ENCODE data around the gene PTPN14.
"Not testable (repeated sequence)": the region's sequence is repeated elsewhere in the genome, so short reads cannot be mapped to it uniquely, and the experiment has no call there.

Gene PTPN14

GRCh38 chr1:214510914-214511638 is 40.3 kb downstream of the PTPN14 start:
- no peak for DNase-seq (ENCODE audit: low read depth in 2 of 2)

GRCh38 chr1:214510477-214510876 is 40.9 kb downstream of the PTPN14 start:
- no peak for DNase-seq (ENCODE audit: low read depth in 2 of 2)

DNA sequence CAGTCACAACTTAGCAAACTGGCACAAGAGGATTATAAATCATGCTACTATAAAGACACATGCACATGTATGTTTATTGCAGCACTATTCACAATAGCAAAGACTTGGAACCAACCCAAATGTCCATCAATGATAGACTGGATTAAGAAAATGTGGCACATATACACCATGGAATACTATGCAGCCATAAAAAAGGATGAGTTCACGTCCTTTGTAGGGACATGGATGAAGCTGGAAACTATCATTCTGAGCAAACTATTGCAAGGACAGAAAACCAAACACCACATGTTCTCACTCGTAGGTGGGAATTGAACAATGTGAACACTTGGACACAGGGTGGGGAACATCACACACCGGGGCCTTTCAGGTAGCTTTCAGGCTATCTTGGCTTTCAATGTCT is 41.8 kb downstream of the PTPN14 start:
- not testable (repeated sequence) for DNase-seq (ENCODE audit: low read depth in 2 of 2)

GRCh38 chr1:214506972-214507431 is 44.4 kb downstream of the PTPN14 start:
- no peak for DNase-seq (ENCODE audit: low read depth in 2 of 2)

DNA sequence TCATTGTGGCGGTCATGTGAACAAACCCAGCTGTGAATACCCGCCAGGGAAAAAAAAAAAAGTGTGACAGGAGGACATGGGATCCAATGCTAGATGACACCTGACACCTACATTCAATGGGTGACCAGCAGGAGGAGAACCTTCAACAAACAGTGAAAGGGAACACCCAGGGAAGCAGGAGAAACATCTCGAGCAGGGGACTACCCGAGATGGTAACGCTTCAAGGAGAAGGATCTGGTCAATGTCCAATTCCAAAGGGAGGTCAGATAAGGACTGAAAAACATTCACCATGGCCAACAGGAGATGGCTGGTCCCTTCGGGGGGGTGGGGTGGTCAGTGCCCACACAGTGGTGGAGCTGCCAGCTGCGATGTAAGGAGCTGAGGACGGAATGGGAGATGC is 46.3 kb downstream of the PTPN14 start:
- no peak for DNase-seq (ENCODE audit: low read depth in 2 of 2)

DNA sequence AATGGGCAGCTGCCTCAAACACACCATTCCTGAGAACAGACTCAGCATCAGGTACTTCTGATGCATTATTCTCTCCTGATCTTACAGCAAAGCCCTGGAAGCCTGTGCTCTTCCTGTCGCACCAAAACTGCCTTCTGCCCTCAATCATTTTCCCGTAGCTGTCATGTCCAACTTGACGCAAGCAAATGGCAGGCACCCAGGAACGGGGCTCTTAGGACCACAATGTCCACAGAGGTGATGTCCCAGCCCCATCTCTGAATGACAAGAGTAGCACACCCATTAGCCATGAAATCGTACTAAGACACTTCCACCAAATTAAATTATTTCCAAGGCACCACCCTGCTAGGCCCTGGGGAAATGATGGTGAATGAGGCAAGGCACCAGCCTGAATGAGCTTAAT is 47.1 kb downstream of the PTPN14 start:
- DNase-seq (ENCODE audit: low read depth in 2 of 2), result no peak

DNA sequence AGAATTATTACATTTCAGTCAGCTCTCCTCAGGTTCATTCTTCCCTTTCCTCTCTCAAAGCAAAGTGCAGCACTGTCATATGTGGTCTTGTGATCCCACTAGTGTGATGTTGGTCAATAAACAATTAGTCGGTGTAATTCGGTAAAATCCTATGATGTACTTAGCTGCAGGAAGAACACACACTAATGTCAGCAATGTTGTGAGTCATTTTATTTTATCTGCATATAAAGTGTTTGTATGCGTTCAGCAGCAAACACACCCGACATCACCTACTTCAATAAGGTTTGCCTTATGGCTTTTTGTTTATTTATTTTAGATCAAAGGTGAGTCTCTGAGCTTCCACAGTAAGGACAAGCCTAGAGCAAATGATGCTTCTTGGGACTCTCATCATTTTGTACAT is 47.8 kb downstream of the PTPN14 start:
- DNase-seq (ENCODE audit: low read depth in 2 of 2), result no peak

DNA sequence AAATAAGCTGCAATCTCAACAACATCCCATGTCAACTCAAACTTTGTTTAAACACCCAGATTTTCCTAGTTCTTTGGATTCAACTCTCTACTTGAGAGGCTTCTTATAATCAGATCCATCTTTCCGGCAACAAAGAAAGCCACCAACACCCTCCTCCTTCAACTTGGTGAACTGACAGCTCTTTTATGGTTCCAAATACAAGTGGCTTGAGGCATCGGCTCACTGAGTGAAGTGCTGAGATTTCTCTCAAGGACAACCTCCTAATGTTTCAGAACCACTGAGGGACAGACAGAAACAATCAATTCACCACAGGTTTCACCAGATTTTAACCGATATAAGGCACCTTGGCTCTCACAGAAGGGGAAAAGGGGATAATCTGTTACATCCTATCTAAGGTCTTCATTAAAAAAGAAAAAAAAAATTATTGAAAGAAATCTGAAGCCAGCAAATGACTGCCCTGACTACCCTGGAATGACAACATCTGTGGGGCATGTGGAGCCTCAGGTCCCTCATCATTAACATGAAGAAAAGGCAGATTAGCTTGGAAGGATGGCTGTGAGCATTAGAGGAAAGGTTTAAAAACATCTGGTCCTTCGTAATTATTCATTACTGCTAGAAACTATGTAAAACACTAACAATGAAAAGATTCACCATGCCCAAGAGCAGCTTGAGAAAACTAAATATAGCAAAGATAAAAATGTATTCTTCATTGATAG is 50.9 kb downstream of the PTPN14 start:
- no peak for DNase-seq (ENCODE audit: low read depth in 2 of 2)

DNA sequence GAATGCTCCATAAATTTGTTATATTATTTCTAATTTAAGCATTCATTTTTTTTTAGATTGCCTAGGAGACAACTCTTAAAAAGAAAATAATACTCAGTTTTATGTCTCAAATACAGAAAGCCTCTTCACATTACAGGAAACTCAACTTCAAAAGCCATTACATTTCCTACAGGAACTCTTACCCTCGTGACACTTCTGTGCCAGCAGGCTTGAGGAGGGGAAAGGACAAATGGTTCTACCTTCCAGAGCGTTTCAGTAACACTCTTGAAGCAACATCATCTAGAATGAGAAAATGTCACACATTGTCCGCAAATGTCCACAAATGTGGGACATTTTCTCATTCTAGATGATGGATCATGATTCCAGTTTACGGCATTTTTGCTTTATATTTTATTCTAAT is 51.7 kb downstream of the PTPN14 start:
- DNase-seq (ENCODE audit: low read depth in 2 of 2), result no peak

DNA sequence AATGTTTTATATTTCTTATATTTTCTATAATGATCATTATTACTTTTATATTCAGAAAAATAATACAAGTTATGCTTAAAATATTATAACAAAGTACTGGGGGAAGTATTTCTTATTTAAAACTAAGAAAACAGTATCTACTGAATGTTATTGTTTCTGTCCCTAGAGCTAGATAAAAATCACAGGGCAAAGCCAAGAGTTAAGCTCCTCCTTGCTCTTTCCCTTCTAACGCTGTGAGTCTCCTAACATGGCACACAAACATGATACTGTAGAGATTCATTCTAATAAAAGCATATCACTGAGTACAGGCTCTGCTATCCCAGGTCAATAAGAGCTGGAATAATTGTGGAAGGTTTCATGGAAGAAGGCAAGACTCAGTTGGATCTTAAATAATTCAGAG is 53.4 kb downstream of the PTPN14 start:
- no peak for DNase-seq (ENCODE audit: low read depth in 2 of 2)

GRCh38 chr1:214496126-214496525 is 55.3 kb downstream of the PTPN14 start:
- no peak for DNase-seq (ENCODE audit: low read depth in 2 of 2)

DNA sequence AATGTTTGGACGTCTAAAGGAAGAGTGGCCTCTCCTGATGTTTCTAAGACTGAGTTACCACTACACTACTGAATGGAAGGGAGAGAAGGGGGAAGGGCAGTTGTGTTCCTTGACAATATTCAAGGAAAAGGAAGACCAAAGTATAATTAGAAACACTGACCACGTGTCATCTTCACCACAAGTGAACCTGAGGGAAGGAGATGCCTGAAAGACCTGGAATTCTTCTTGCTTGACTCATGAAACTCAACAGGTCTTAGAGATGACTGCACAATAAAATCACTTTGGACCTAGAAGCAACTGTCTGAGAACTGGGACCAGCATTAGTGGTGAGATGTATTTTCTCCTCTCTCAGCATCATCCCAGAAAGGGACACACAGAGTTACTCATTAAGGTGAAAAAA is 56.7 kb downstream of the PTPN14 start:
- no peak for DNase-seq (ENCODE audit: low read depth in 2 of 2)

DNA sequence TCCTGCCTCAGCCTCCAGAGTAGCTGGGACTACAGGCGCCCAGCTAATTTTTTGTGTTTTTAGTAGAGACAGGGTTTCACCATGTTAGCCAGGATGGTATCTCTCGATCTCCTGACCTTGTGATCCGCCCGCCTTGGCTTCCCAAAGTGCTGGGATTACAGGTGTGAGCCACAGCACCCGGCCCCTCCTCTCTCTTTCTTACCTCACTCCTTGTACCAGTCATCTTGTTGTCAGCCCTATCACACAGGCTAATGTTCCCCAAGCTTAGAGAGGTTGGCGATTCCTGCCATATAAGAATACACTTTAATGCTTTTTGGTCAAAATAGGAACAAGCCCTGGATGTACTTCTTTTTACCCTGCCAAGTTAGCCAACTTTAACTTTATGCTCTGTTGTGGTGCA is 57.2 kb downstream of the PTPN14 start:
- not testable (repeated sequence) for DNase-seq (ENCODE audit: low read depth in 2 of 2)

- no peak for DNase-seq (ENCODE audit: low read depth in 2 of 2)
Observed at GRCh38 chr1:214493126-214493796, 58.1 kb downstream of the PTPN14 start.

DNA sequence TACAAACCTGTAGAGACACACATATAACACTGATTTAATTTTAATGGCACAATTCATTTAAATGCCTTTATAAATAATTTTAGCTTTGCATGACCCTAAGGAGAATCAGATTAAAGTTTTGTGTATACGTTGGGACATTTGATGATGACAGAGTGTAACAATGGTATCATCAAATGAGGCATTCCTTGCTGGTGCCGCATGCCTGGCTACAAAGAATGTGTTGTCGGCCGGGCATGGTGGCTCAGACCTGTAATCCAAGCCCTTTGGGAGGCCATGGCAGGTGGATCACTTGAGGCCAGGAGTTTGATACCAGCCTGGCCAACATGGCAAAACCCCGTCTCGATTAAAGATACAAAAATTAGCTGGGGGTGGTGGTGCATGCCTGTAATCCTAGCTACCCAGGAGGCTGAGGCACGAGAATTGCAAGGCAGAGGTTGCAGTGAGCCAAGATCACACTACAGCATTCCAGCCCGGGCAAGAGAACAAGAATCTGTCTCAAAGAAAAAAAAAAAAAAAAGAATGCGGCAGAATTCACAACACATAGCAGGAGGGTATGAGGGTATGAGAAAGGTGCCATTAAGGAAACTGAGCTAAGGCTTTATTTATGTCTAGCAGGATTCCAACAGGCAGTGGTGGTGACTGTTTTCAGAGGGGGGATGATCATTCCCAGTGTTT is 58.9 kb downstream of the PTPN14 start:
- no peak for DNase-seq (ENCODE audit: low read depth in 2 of 2)

DNA sequence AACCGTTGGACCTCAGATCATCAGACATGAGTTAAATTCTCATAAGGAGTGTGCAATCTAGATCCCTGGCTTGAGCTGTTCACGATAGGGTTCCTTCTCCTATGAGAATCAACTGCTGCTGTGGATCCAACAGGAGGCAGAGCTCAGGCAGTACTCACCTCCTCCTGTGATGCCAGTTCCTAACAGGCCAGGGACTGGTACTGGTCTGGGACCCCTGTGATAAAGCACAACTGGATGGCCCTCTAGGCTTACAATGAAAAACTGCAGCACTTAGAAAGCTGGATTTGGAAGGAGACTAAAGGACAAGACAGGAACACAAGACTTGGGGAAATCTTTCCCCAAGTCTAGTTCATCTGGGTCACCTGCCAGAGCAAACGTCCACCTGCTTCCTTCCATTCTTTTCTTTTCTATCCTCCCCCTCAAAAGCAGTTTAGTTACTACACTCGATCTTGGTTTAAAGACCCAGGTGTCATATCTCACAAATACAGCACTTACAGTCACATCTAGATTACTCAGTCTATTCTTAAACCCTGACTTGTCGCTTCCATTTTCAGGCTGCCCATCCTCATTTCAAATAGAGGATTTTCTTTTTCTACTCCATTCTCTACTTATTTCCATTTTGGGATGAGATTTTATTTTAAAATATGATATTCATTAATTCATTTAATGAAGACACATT is 59.8 kb downstream of the PTPN14 start:
- DNase-seq (ENCODE audit: low read depth in 2 of 2), result no peak

DNA sequence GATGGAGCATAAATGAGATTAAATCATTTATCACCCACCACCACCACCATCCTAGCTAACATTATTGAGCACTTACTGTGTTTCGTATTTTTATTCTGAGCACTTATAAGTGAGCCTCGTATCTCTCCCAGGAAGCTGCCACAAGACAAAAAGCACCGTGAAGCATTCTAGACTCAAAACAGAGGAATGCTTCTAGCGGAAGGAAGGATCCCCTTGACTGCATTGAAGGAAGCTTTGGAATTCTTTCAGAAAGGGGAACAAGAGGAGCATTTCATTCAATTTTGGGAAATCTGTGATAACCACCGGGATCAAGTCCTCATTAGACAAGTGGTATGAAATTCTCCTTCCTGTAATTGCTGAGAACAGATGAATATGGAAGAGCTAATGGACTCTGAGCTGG is 66.3 kb downstream of the PTPN14 start:
- no peak for DNase-seq (ENCODE audit: low read depth in 2 of 2)

GRCh38 chr1:214483180-214483579 is 68.2 kb downstream of the PTPN14 start:
- DNase-seq (ENCODE audit: low read depth in 2 of 2), result not testable (repeated sequence)

DNA sequence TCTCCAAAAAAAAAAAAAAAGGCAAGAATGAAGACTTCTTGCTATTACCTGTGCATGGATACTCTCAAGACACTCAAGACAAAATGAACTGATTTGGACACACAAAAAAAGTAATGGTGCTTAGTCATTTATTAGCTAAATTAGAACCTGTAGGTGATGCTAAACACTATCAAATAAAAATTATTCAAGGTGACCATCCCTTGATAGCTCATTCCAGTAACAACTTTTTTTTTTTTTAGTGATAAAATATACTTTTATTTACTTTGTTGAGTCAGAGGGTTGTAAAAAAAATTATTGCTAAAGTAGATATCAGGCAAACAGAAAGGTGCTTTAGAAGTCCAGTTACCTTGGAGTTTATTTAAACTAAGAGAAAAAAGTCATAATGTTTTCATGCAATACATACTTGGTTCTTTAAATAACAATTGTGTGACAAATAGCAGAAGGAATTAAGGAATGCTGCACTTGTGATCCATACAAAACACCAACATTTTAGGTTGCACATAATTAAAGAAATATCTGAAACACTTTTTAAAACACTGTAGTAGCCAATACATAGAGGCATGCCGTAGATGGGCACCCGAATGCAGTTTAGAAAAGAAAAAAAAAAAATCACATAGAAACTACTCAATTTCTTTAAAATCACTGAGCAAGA is 69.3 kb downstream of the PTPN14 start:
- not testable (repeated sequence) for DNase-seq (ENCODE audit: low read depth in 2 of 2)

DNA sequence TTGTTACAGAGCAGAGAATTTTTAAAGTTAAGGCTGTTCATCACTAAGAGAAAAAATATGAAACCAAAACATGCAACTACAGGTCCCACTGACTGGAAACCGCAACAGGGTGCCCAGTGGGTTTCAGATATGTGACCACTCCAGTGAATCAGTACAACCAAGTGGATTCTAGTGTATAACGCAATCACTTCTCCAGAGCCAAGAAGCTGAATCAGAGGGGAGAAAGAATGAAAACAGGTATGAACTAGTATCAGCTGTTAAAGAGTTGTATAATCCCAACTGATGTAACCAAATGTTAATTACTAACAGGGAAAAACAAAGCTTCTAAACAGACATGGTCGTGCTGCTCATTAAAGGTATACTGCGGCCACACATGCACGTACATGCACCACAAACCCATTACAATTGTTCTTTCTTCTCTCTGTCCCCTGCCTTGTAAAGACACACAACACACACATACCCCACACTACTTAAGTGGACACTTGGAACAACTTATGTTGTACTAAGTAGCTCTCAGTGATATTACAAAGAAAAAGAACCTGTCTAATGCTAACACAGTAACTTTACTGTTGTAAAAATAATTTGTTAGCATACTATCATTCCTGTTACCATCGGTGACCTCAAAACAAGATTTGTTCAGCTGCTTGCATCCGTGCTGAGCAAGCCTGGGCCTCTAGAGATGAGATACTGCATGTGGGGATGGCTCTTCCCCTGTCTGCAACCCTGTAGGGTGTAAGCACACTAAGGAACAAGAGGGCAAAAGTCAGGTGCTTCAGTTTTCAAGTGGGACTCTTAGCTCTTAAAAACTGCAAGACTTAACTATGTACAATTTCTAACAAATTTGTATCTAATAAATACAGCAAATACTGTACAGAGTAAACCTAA is 74.2 kb downstream of the PTPN14 start:
- no peak for DNase-seq (ENCODE audit: low read depth in 2 of 2)

Measured in stimulated activated CD8-positive, alpha-beta memory T cell treated with anti-CD3 and anti-CD28 coated beads, Interleukin-2, amount 100 ng/mL, for 1 hour (primary cell).